Common myeloid progenitor, CD34-positive (primary cell): ENCODE measurements around the gene TPGS2.

ENCODE experiments used
- CTCF ChIA-PET: fragments of 350-600 bp; sonication (Branson Sonifier 250); formaldehyde crosslinking; loops from one replicate; lab custom pipeline; 2021; ENCODE audit warnings: antibody characterized with exemption; lab: Charles Lee
- POLR2A ChIA-PET: fragments of 350-600 bp; sonication (Branson Sonifier 250); formaldehyde crosslinking; loops from one replicate; lab custom pipeline; 2021; ENCODE audit warnings: antibody characterized with exemption; lab: Charles Lee
- DNase-seq, 3 donors: peaks; one replicate each; pipeline versions ENCODE4 v3.0.0 to v3.0.0-alpha.2; 2013
- H3K27ac ChIP-seq, 2 experiments: 1 replicate in 1 of 2; 2 replicates in 1 of 2; pipeline ENCODE4 v1.7.0; 2013; ENCODE audit warnings: inconsistent platforms in 2 of 2, low read length in 2 of 2, mild to moderate bottlenecking in 2 of 2, low read depth in 1 of 2, moderate library complexity in 1 of 2; ENCODE audit not compliant: severe bottlenecking in 2 of 2, insufficient read depth in 1 of 2, poor library complexity in 1 of 2
- H3K27me3 ChIP-seq, 5 experiments: replicated peaks in 2 of 5; 1 replicate in 3 of 5; 2 replicates in 2 of 5; pipeline versions ENCODE4 v1.6.1 to v1.7.0; 2013; ENCODE audit warnings: low read length in 4 of 5, mild to moderate bottlenecking in 2 of 5, moderate library complexity in 2 of 5, inconsistent platforms in 1 of 5; ENCODE audit not compliant: insufficient read depth in 5 of 5, control insufficient read depth in 4 of 5
- H3K36me3 ChIP-seq, 4 experiments: 1 replicate in 2 of 4; 2 replicates in 2 of 4; pipeline versions ENCODE4 v1.6.1 to v1.7.0; 2013; ENCODE audit warnings: low read length in 3 of 4, control low read depth in 1 of 4, mild to moderate bottlenecking in 1 of 4; ENCODE audit not compliant: control insufficient read depth in 4 of 4, insufficient read depth in 4 of 4
- H3K4me1 ChIP-seq, 4 experiments: 1 replicate in 3 of 4; 2 replicates in 1 of 4; pipeline versions ENCODE4 v1.6.1 to v1.7.1; 2013; ENCODE audit warnings: low read length in 3 of 4, mild to moderate bottlenecking in 3 of 4, control low read depth in 1 of 4, inconsistent platforms in 1 of 4, moderate library complexity in 1 of 4; ENCODE audit not compliant: control insufficient read depth in 4 of 4, insufficient read depth in 4 of 4; ENCODE audit errors: control extremely low read depth in 1 of 4
- H3K4me3 ChIP-seq, 7 experiments: 1 replicate in 4 of 7; 2 replicates in 3 of 7; pipeline versions ENCODE4 v1.5.1 to v1.7.0; 2013; ENCODE audit warnings: mild to moderate bottlenecking in 7 of 7, low read length in 6 of 7, moderate library complexity in 6 of 7, inconsistent platforms in 2 of 7, low read depth in 2 of 7, control low read depth in 1 of 7; ENCODE audit not compliant: insufficient read depth in 4 of 7, control insufficient read depth in 1 of 7; ENCODE audit errors: extremely low read depth in 1 of 7
- H3K9me3 ChIP-seq, 5 experiments: 1 replicate in 4 of 5; 2 replicates in 1 of 5; pipeline versions ENCODE4 v1.6.1 to v1.7.1; 2013; ENCODE audit warnings: low read length in 4 of 5, mild to moderate bottlenecking in 2 of 5, inconsistent platforms in 1 of 5, low read depth in 1 of 5, moderate library complexity in 1 of 5; ENCODE audit not compliant: control insufficient read depth in 4 of 5, insufficient read depth in 2 of 5; ENCODE audit errors: control extremely low read depth in 1 of 5
- WGBS: methylation state at CpG from one replicate; pipeline ENCODE4 v1.1.5; 2013; ENCODE audit not compliant: insufficient coverage; 5-methylcytosine and 5-hydroxymethylcytosine counted together

Gene TPGS2

GRCh38 chr18:36809590-36810381, 19.0 kb downstream of the TPGS2 start:
- Histone ChIP-seq H3K27me3 (no peaks in the 10 kb centered on the region), H3K9me3 (no peaks in the 10 kb centered on the region), H3K4me3 (no peak overlapping the region), H3K27ac (no peak overlapping the region), H3K4me1 (peaks cover 0 to 2% (median 0%) of the 10 kb centered on the region in 4 experiments), H3K36me3 (peaks cover 17 to 76% (median 46%) of the 10 kb centered on the region in 4 experiments)
- POLR2A ChIA-PET = interaction anchor here (0.6 kb wide), 1 partner anchor 9 kb away, joined by 6 read pairs; no protein-coding TSS in a partner anchor
- 54% methylated on average over 5 of the region's 6 CpGs for WGBS
- DNase-seq = peak; percentile 63 to 81 (median 79)
- CTCF ChIA-PET = interaction anchor here (1.0 to 2.2 kb wide), 8 partner anchors 8 to 125 kb away, joined by 3 to 10 read pairs (median 3); no protein-coding TSS in a partner anchor

DNA sequence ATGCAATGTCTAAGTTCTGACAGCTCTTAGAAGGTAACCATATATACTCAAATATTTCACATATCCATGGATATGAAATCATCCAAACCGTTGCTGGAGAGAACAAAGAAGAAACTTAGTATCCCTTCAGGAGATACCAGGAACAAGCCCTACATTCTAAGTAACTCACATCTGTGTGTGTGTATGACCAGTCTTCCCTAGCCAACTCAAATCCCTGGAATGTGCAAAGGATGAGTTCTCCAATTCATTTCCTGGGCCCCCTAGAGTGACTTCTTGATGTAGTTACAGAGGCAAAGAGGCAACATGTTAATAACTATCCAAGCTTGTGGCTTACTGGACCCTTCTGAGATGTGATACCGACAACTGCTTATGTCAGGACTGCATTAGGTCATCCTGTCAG, 20.1 kb downstream of the TPGS2 start:
- 100% methylated on average over 1 of the region's 2 CpGs for WGBS
- Histone ChIP-seq H3K4me3 (no peak overlapping the region), H3K27me3 (no peaks in the 10 kb centered on the region), H3K27ac (no peak overlapping the region), H3K4me1 (peaks cover 0 to 2% (median 0%) of the 10 kb centered on the region in 4 experiments), H3K9me3 (no peaks in the 10 kb centered on the region), H3K36me3 (peaks cover 23 to 78% (median 53%) of the 10 kb centered on the region in 4 experiments)
- no peak for DNase-seq
- ChIA-PET CTCF (interaction anchor here (0.6 to 1.5 kb wide), 7 partner anchors 9 to 121 kb away, joined by 3 to 5 read pairs (median 3); no protein-coding TSS in a partner anchor), POLR2A (no interaction called here)

- 100% methylated on average over 1 of the region's 2 CpGs for WGBS
- no peaks in the 10 kb centered on the region for H3K27me3 ChIP-seq
- CTCF ChIA-PET = no interaction called here
- H3K9me3 ChIP-seq = peaks cover 0 to 4% (median 0%) of the 10 kb centered on the region in 5 experiments
- POLR2A ChIA-PET = no interaction called here
- H3K27ac ChIP-seq = no peak overlapping the region
- H3K36me3 ChIP-seq = peaks cover 28 to 77% (median 59%) of the 10 kb centered on the region in 4 experiments
- peaks cover 0 to 2% (median 0%) of the 10 kb centered on the region in 4 experiments for H3K4me1 ChIP-seq
- DNase-seq = no peak
- no peak overlapping the region for H3K4me3 ChIP-seq
Measured at GRCh38 chr18:36805105-36805504, 23.7 kb downstream of the TPGS2 start.

DNA sequence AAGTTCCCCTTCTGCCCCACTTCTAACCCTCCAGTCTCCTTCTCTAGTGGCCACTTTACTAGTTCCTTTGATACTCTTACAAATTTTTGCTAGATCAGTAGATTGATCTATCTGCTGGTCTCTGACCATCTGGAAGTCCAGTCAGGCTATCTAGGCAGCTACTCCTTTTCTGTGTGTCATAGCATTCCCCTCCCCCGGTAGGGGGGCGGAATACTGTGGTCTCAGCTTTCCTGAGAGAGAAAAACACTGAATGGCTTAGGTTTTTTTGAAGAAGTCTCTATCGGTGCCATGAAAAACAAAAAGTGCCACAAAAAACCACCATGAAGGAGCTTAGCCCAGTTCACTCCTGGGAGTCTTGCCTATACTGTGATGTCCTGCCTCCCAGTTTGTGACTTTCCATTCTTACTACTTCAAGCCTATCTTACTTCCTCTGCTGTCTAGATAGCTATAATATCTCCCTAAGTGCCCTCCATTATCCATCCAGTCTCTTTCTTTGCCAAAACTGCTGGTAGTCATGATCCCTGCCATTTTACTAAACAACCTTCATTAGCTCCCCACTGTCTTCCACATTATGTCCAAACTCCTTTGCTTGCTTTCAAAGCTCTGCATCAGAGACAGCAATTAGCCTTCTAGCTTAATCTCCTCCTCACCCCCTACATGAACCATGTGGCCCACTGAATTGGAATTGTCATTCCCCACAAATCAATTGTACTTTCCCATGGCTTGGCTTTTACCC, 29.9 kb downstream of the TPGS2 start:
- ChIA-PET POLR2A (no interaction called here), CTCF (interaction anchor here (0.9 to 1.6 kb wide), 3 partner anchors 13 to 111 kb away, joined by 3 to 4 read pairs (median 3); no protein-coding TSS in a partner anchor)
- Histone ChIP-seq H3K27ac (no peak overlapping the region), H3K4me3 (no peak overlapping the region), H3K9me3 (peaks cover 0 to 4% (median 0%) of the 10 kb centered on the region in 5 experiments), H3K27me3 (no peaks in the 10 kb centered on the region), H3K36me3 (peaks cover 38 to 93% (median 65%) of the 10 kb centered on the region in 4 experiments), H3K4me1 (no peaks in the 10 kb centered on the region)
- WGBS = 90% methylated on average over 3 of the region's 3 CpGs
- DNase-seq = no peak

DNA sequence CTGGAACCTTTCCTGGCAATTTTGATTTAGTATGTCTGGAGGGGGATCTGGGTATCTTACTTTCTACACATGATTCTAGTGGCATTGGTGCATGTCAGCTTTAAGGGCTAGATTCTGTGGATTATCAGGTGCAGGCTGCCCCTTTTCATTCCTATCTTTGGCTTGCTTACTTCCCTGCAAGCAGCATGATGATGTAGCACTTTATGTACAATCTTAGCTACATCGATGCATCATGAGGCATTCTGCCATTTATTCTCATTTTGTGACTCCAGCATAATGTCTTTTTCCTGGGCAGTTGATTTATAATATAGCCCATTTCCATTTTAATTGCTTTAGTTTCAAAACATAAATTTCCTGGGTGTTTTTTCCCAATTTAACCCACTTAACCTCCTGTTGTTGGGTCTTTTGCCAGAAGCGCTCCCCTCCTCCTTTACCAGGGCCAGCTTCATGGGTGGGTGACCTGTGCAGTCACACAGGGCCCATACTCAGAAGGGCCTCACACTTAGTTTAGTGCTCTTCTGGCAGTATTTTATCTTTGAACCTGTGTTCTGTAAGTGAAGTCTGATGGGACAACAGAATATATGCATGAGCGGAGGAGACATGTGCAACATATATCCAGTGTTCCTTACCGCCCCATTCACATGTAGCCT, 36.0 kb downstream of the TPGS2 start:
- POLR2A ChIA-PET = no interaction called here
- no peaks in the 10 kb centered on the region for H3K4me1 ChIP-seq
- H3K36me3 ChIP-seq = peaks cover 22 to 90% (median 62%) of the 10 kb centered on the region in 4 experiments
- H3K27me3 ChIP-seq = no peaks in the 10 kb centered on the region
- DNase-seq = no peak
- H3K27ac ChIP-seq = no peak overlapping the region
- H3K4me3 ChIP-seq = no peak overlapping the region
- CTCF ChIA-PET = no interaction called here
- WGBS = 100% methylated on average over 4 of the region's 4 CpGs
- peaks cover 3 to 5% (median 4%) of the 10 kb centered on the region in 5 experiments for H3K9me3 ChIP-seq

DNA sequence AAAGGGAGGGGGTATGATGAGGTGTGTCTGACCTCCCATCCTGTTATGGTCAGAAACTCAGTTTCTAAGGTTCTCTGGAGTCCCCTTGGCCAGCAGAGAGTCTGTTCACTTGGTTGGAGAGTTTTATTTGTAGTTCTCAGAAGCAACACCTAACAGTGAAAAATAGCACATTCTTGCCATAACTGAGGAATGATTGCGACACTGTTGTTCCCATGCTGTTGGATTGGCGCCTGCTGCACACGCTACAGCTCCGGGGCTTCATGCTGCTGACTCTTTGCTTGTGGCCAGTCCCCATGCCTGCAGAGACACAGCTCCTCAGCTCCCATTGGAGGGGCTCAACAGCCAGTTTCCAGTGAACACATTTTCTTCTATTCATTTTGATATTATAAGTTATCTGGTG, 42.1 kb downstream of the TPGS2 start:
- H3K27ac ChIP-seq = no peak overlapping the region
- no peak for DNase-seq
- H3K4me3 ChIP-seq = no peak overlapping the region
- H3K9me3 ChIP-seq = peaks cover 3 to 5% (median 4%) of the 10 kb centered on the region in 5 experiments
- H3K36me3 ChIP-seq = peaks cover 2 to 50% (median 28%) of the 10 kb centered on the region in 4 experiments
- CTCF ChIA-PET = interaction anchor here (0.9 kb wide), 1 partner anchor 17 kb away, joined by 3 read pairs; no protein-coding TSS in a partner anchor
- POLR2A ChIA-PET = no interaction called here
- no peaks in the 10 kb centered on the region for H3K27me3 ChIP-seq
- H3K4me1 ChIP-seq = no peaks in the 10 kb centered on the region
- 92% methylated on average over 4 of the region's 4 CpGs for WGBS
